H1 (cell line): ENCODE data around the gene CD7. TPM values are rescaled to one million over a fixed set of nuclear protein-coding genes. Genes with fewer than 3 reads are reported as not detected.
A peak's percentile ranks its signal among the peaks of the same experiment; 100 is the strongest.

Experiments used
- CTCF ChIA-PET: fragments of 300-600 bp; sonication (Branson Sonifier 250); formaldehyde crosslinking; loops from one replicate; lab custom pipeline; 2021; ENCODE audit not compliant: partially characterized antibody; lab: Charles Lee
- POLR2A ChIA-PET: fragments of 300-600 bp; sonication (Branson Sonifier 250); formaldehyde crosslinking; loops from one replicate; lab custom pipeline; 2021; ENCODE audit warnings: inconsistent platforms; ENCODE audit not compliant: partially characterized antibody; lab: Charles Lee
- DNase-seq, 2 experiments: peaks; one replicate each; pipeline versions ENCODE4 v3.0.0 to v3.0.0-alpha.2; 2010 to 2022; ENCODE audit warnings: low spot score in 2 of 2, low read depth in 1 of 2, mixed read lengths in 1 of 2
- FAIRE-seq: peaks from 2 replicates; lab custom pipeline; 2011; peaks lifted over from hg19 to GRCh38; lab: Jason Lieb, UNC
- H2AFZ ChIP-seq: 2 replicates; pipeline ENCODE4 v1.8.1; 2012; ENCODE audit warnings: low read length, inconsistent platforms
- H2AK5ac ChIP-seq: 2 replicates; pipeline ENCODE4 v1.6.1; 2013; ENCODE audit warnings: low read depth, low read length
- H2BK120ac ChIP-seq: replicated peaks from 2 replicates; pipeline ENCODE3; 2013; ENCODE audit warnings: low read depth, low read length, inconsistent platforms
- H2BK12ac ChIP-seq: 2 replicates; pipeline ENCODE4 v1.6.1; 2013; ENCODE audit warnings: low read depth, low read length
- H2BK15ac ChIP-seq: 2 replicates; pipeline ENCODE4 v1.6.1; 2013; ENCODE audit warnings: low read length
- H2BK20ac ChIP-seq: 2 replicates; pipeline ENCODE4 v1.6.1; 2013; ENCODE audit warnings: low read length
- H2BK5ac ChIP-seq: 2 replicates; pipeline ENCODE4 v1.6.1; 2013; ENCODE audit warnings: low read depth, low read length
- H3K14ac ChIP-seq: 2 replicates; pipeline ENCODE4 v1.6.1; 2013; ENCODE audit warnings: inconsistent platforms; ENCODE audit not compliant: insufficient read length
- H3K18ac ChIP-seq: 2 replicates; pipeline ENCODE4 v1.6.1; 2013; ENCODE audit warnings: low read length; ENCODE audit errors: extremely low read depth
- H3K23ac ChIP-seq: 2 replicates; pipeline ENCODE4 v1.6.1; 2013; ENCODE audit warnings: inconsistent platforms; ENCODE audit not compliant: insufficient read length
- H3K23me2 ChIP-seq: 2 replicates; pipeline ENCODE4 v1.6.1; 2013; ENCODE audit warnings: low read depth, low read length
- H3K27ac ChIP-seq: 2 replicates; pipeline ENCODE4 v1.6.1; 2011; ENCODE audit warnings: low read depth, low read length, inconsistent platforms
- H3K27me3 ChIP-seq, 4 experiments: replicated peaks in 1 of 4; 1 replicate in 1 of 4; 2 replicates in 3 of 4; pipeline versions ENCODE4 v1.6.1 to v1.8.1; 2011 to 2013; ENCODE audit warnings: low read length in 3 of 4, mild to moderate bottlenecking in 3 of 4, inconsistent platforms in 2 of 4, mixed read lengths in 2 of 4, moderate library complexity in 1 of 4; ENCODE audit not compliant: control insufficient read depth in 3 of 4, insufficient read depth in 3 of 4; ENCODE audit errors: extremely low read depth in 1 of 4
- H3K36me3 ChIP-seq, 4 experiments: 2 replicates each; pipeline versions ENCODE4 v1.6.1 to v1.8.1; 2011 to 2013; ENCODE audit warnings: mild to moderate bottlenecking in 4 of 4, low read length in 3 of 4, moderate library complexity in 2 of 4, control low read depth in 1 of 4, inconsistent platforms in 1 of 4; ENCODE audit not compliant: insufficient read depth in 4 of 4, control insufficient read depth in 2 of 4
- H3K4ac ChIP-seq: replicated peaks from 2 replicates; pipeline ENCODE3; 2013; ENCODE audit warnings: low read length, low read depth, mixed read lengths, inconsistent platforms; ENCODE audit not compliant: insufficient read length
- H3K4me1 ChIP-seq, 4 experiments: replicated peaks in 1 of 4; 1 replicate in 1 of 4; 2 replicates in 3 of 4; pipeline versions ENCODE4 v1.6.1 to v1.8.1; 2011 to 2013; ENCODE audit warnings: low read length in 3 of 4, inconsistent platforms in 2 of 4, mixed read lengths in 1 of 4; ENCODE audit not compliant: insufficient read depth in 4 of 4, control insufficient read depth in 3 of 4
- H3K4me2 ChIP-seq, 2 experiments: 2 replicates each; pipeline versions ENCODE4 v1.6.1 to v1.8.1; 2011 to 2013; ENCODE audit warnings: low read depth in 2 of 2, low read length in 2 of 2, control low read depth in 1 of 2, inconsistent platforms in 1 of 2, mild to moderate bottlenecking in 1 of 2; ENCODE audit not compliant: insufficient read depth in 1 of 2
- H3K4me3 ChIP-seq, 4 experiments: fragments of 200-600, 300-600 bp in 1 of 4; sonication (generic), shearing (Covaris generic), sonication (Bioruptor Twin) in 1 of 4; 2 replicates each; pipeline versions ENCODE4 v1.5.1 to v1.8.1; 2011 to 2016; ENCODE audit warnings: low read length in 4 of 4, low read depth in 3 of 4, control low read depth in 2 of 4, inconsistent platforms in 2 of 4, mild to moderate bottlenecking in 2 of 4, mixed read lengths in 1 of 4, moderate library complexity in 1 of 4; ENCODE audit not compliant: insufficient read depth in 2 of 4; ENCODE audit errors: extremely low read depth in 1 of 4
- H3K56ac ChIP-seq: replicated peaks from 2 replicates; pipeline ENCODE3; 2013; ENCODE audit warnings: low read depth, mild to moderate bottlenecking, mixed read lengths, low read length, inconsistent platforms; ENCODE audit not compliant: insufficient read length
- H3K79me1 ChIP-seq: 2 replicates; pipeline ENCODE4 v1.6.1; 2013; ENCODE audit warnings: low read depth, low read length, control low read depth
- H3K79me2 ChIP-seq, 2 experiments: 2 replicates each; pipeline versions ENCODE4 v1.6.1 to v1.8.1; 2012 to 2013; ENCODE audit warnings: low read length in 2 of 2, mild to moderate bottlenecking in 2 of 2, inconsistent platforms in 1 of 2; ENCODE audit not compliant: insufficient read depth in 2 of 2, control insufficient read depth in 1 of 2
- H3K9ac ChIP-seq, 4 experiments: replicated peaks in 1 of 4; 1 replicate in 1 of 4; 2 replicates in 3 of 4; pipeline versions ENCODE4 v1.6.1 to v1.8.1; 2011 to 2013; ENCODE audit warnings: low read depth in 3 of 4, low read length in 3 of 4, control low read depth in 2 of 4, mild to moderate bottlenecking in 2 of 4, moderate library complexity in 2 of 4, inconsistent platforms in 1 of 4; ENCODE audit errors: extremely low read depth in 1 of 4
- H3K9me3 ChIP-seq, 2 experiments: 2 replicates each; pipeline versions ENCODE4 v1.6.1 to v1.8.1; 2012 to 2013; ENCODE audit warnings: mild to moderate bottlenecking in 2 of 2, moderate library complexity in 2 of 2, control low read depth in 1 of 2, inconsistent platforms in 1 of 2, low read depth in 1 of 2, low read length in 1 of 2, mixed read lengths in 1 of 2; ENCODE audit not compliant: insufficient read depth in 2 of 2
- H4K20me1 ChIP-seq, 2 experiments: replicated peaks in 1 of 2; 2 replicates each; pipeline versions ENCODE3 to v1.8.1; 2011 to 2013; ENCODE audit warnings: inconsistent platforms in 2 of 2, low read length in 2 of 2, mild to moderate bottlenecking in 1 of 2; ENCODE audit not compliant: insufficient read depth in 2 of 2, control insufficient read depth in 1 of 2
- H4K5ac ChIP-seq: 2 replicates; pipeline ENCODE4 v1.6.1; 2013; ENCODE audit warnings: low read length, low read depth, mixed read lengths, inconsistent platforms; ENCODE audit not compliant: insufficient read length
- H4K8ac ChIP-seq: 2 replicates; pipeline ENCODE4 v1.8.0; 2013; ENCODE audit warnings: mild to moderate bottlenecking, moderate library complexity, low read length, inconsistent platforms; ENCODE audit not compliant: insufficient read depth; ENCODE audit errors: extremely low read depth
- H4K91ac ChIP-seq: replicated peaks from 2 replicates; pipeline ENCODE3; 2013; ENCODE audit warnings: low read length, mixed read lengths, inconsistent platforms; ENCODE audit not compliant: insufficient read length
- BACH1 ChIP-seq: IDR thresholded peaks from 2 replicates; pipeline ENCODE4 v1.6.1; 2012; ENCODE audit warnings: low read length, improper control_type of control experiment
- CBX5 ChIP-seq: fragments of 300-800, 300-1000 bp; sonication (generic); IDR thresholded peaks from 2 replicates; pipeline ENCODE4 v1.7.1; 2016; ENCODE audit warnings: antibody characterized with exemption, low read length, low read depth
- CHD2 ChIP-seq: IDR thresholded peaks from 2 replicates; pipeline ENCODE4 v1.6.1; 2012; ENCODE audit warnings: low read length, improper control_type of control experiment
- EGR1 ChIP-seq: IDR thresholded peaks from 2 replicates; pipeline ENCODE4 v1.6.1; 2011; ENCODE audit warnings: low read depth, low read length, borderline replicate concordance
- FOSL1 ChIP-seq: IDR thresholded peaks from 2 replicates; pipeline ENCODE4 v1.6.1; 2011; ENCODE audit warnings: mild to moderate bottlenecking, low read depth, low read length, moderate library complexity; ENCODE audit not compliant: insufficient read depth
- KDM5A ChIP-seq: fragments of 200-600 bp; IDR thresholded peaks from 2 replicates; pipeline ENCODE4 v1.7.1; 2012; ENCODE audit warnings: mild to moderate bottlenecking, low read length, inconsistent platforms, mixed read lengths
- WGBS, 2 experiments: shearing (Covaris generic) in 1 of 2; methylation state at CpG; one replicate each; pipeline versions ENCODE4 v1.1.6 to v1.1.7; 2013 to 2015; ENCODE audit warnings: low lambda C conversion rate in 2 of 2, mixed read lengths in 2 of 2, inconsistent platforms in 1 of 2, low coverage in 1 of 2, missing lambda C conversion rate in 1 of 2; ENCODE audit not compliant: insufficient replicate concordance in 2 of 2, insufficient coverage in 1 of 2, insufficient read length in 1 of 2; ENCODE audit errors: extremely low coverage in 1 of 2, missing lambda C conversion rate in 1 of 2; 5-methylcytosine and 5-hydroxymethylcytosine counted together
- polyA plus RNA-seq, 7 experiments: library from polyadenylated mRNA; depleted of rRNA in 3 of 7; stranded (reverse) in 5 of 7; unstranded in 2 of 7; fragments of >200 nt in 5 of 7; fragments of 200-250 nt in 2 of 7; gene quantifications; 1 replicate in 5 of 7; 2 replicates in 1 of 7; 4 replicates in 1 of 7; pipeline versions ENCODE4 v1.2.1 to v1.2.3, GENCODE V29; 2011 to 2013; ENCODE audit warnings: missing spikeins in 2 of 7, mixed read lengths in 2 of 7
- total RNA-seq: library from RNA; stranded (reverse); fragmentation: NEBNext Ultra II Directional; extraction: Animal tissue kit (Norgen Biotek cat#: 25700); gene quantifications from 2 replicates; pipeline ENCODE4 v1.2.1, GENCODE V29; 2021
- TF ChIP-seq, protein P1 (sequence below): IDR thresholded peaks from 2 replicates; pipeline ENCODE4 v1.6.1; 2012; ENCODE audit warnings: inconsistent platforms

The CD7 gene
- total and polyA plus RNA-seq, 2 of the 8 experiments (the other 6 are each of a cell fraction or from before 2014, with no cell fraction given) = 0.83 to 0.86 TPM

DNA sequence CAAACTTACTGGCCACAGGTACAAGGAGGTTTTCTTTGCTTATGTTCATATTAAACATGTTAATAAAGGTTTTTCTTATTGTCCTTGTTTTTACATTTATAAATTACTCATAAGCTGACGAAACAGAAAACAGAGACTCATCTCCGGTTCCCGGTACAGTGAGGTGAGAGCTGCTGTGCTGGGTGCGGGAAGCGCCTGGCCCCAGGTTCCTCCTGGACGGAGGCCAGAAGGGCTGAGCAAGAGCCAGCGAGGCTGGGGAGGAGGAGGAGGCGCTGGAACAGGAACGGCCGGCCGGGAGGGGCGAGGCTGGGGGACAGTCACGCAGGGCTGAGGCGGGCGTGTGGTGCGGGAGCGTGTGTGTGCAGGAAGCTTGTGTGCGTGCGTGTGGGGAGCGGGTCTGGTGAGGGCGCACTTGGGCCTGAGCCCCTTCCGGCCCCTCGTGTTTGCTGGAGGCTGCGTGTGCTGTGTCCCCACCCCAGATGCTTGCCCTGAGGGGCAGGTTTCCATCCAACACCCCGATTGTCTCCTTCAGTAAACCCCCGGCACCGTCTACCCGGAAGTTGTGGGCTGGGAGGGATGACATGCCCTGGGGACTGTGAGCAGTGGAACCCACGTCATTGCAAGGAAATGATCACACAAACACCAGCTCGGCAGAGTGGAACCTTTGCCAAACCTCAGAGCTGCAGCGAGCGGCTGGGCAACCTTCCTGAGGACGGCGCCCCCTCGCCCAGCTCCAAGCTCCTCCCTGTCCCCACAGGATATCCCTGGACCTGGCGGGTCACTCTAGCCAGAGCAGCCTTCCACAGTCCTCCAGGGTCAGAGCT lies 19.5 kb downstream of the CD7 start:
- Histone ChIP-seq H3K79me2 (no peaks in the 10 kb centered on the region), H3K4me1 (peaks cover 0 to 20% (median 4%) of the 10 kb centered on the region in 4 experiments; a peak in 5 of 7 replicates), H4K8ac (peak overlapping the region; percentile 43; the same call in 1 of the 2 replicates), H2AFZ (0 out of 2 replicates have a peak overlapping the region, but pooled peaks have one; percentile 64), H2BK15ac (peak overlapping the region; percentile 21; the same call in 1 of the 2 replicates), H2BK5ac (no peak overlapping the region), H3K4ac (no peak overlapping the region), H2AK5ac (no peak overlapping the region), H3K56ac (no peak overlapping the region), H3K18ac (no peak overlapping the region; the same call in 1 of the 2 replicates), H3K9ac (peak overlapping the region in 1 of 4 experiments; percentile 28; a peak in 1 of 7 replicates), H3K36me3 (no peaks in the 10 kb centered on the region), H3K79me1 (no peaks in the 10 kb centered on the region), H3K9me3 (no peaks in the 10 kb centered on the region), H3K23ac (no peak overlapping the region), H3K4me2 (no peak overlapping the region), H4K5ac (no peak overlapping the region), H2BK20ac (no peak overlapping the region), H3K4me3 (no peak overlapping the region), H3K23me2 (no peaks in the 10 kb centered on the region; the same call in 1 of the 2 replicates), H2BK120ac (no peak overlapping the region), H3K27me3 (peaks cover 0 to 7% (median 4%) of the 10 kb centered on the region in 4 experiments; a peak in 3 of 7 replicates), H4K91ac (no peak overlapping the region), H4K20me1 (peaks cover 0 to 2% of the 10 kb centered on the region in 2 experiments), H3K14ac (no peak overlapping the region), H2BK12ac (0 out of 2 replicates have a peak overlapping the region, but pooled peaks have one; percentile 50), H3K27ac (no peak overlapping the region)
- CTCF ChIA-PET = interaction anchor here (0.6 to 3.7 kb wide), 11 partner anchors 13 to 183 kb away, joined by 3 to 11 read pairs (median 5); partner anchors contain the start of genes CD7 and SECTM1
- no peak for TF ChIP-seq EGR1
- no peak for TF ChIP-seq CBX5
- TF ChIP-seq BACH1 = no peak
- TF ChIP-seq, protein P1, sequence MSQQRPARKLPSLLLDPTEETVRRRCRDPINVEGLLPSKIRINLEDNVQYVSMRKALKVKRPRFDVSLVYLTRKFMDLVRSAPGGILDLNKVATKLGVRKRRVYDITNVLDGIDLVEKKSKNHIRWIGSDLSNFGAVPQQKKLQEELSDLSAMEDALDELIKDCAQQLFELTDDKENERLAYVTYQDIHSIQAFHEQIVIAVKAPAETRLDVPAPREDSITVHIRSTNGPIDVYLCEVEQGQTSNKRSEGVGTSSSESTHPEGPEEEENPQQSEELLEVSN = no peak
- TF ChIP-seq KDM5A = no peak
- TF ChIP-seq FOSL1 = no peak
- TF ChIP-seq CHD2 = no peak
- POLR2A ChIA-PET = interaction anchor here (0.6 to 1.8 kb wide), 8 partner anchors 10 to 256 kb away, joined by 3 to 6 read pairs (median 3); partner anchors contain the start of genes CD7 and CSNK1D
- no peak for DNase-seq
- 73% methylated on average over 36 of the region's 36 CpGs; no CpG with 5 or more reads in 1 of the 2 experiments for WGBS, 2 experiments
- no peak for FAIRE-seq
